ENCODE data around the gene RAD51B. TPM values are rescaled to one million over a fixed set of nuclear protein-coding genes. Genes with fewer than 3 reads are reported as not detected.

RAD51B gene
- polyA plus RNA-seq, 1 donor (not counting 4 experiments of a cell fraction or from before 2014, with no cell fraction given) = 13.3 TPM

DNA sequence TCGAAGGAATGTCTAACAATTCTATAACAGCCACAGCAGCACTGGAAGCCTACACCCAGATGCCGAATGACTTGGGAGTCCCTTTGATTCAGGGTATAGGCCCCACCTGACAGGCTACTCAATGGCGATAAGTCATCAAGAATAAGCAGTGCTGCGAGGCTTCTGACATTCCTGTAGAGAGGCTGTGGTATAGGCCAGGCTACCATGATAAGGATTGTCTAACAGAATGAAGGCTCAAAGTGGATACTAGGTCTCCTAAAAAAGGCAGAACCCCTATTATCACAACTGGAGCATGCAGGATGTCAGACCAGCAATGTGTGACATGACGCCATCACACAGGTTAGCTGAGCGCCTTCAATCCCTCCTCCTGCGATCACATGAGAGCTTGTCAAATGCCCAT is 920.1 kb downstream of the RAD51B start:
- H3K27me3 ChIP-seq (ENCODE audit: control insufficient read depth, extremely low read depth, insufficient read depth, low read length) = no peaks in the 10 kb centered on the region
- no peak overlapping the region for H3K27ac ChIP-seq (ENCODE audit: control insufficient read depth, insufficient read depth, low read length)
- H3K79me2 ChIP-seq (ENCODE audit: control insufficient read depth, insufficient read depth, low read length) = no peaks in the 10 kb centered on the region
- no peaks in the 10 kb centered on the region for H3K36me3 ChIP-seq (ENCODE audit: control insufficient read depth in 2 of 2, extremely low read depth in 1 of 2, insufficient read depth in 2 of 2, low read length in 2 of 2)
- H3K9me1 ChIP-seq (ENCODE audit: control insufficient read depth, extremely low read depth, insufficient read depth, low read length) = no peaks in the 10 kb centered on the region
- H3K4me1 ChIP-seq (ENCODE audit: control insufficient read depth, extremely low read depth, insufficient read depth, low read length) = no peaks in the 10 kb centered on the region
- TF ChIP-seq CTCF (optimal IDR thresholded peaks at IDR 0.05 in 1 of 3, IDR thresholded peaks at IDR 0.05 in 1 of 3, conservative IDR thresholded peaks at IDR 0.05 in 1 of 3; ENCODE audit: extremely low read depth in 1 of 3, insufficient read depth in 2 of 3, low read length in 3 of 3) = no peak
- H3K9ac ChIP-seq (ENCODE audit: control insufficient read depth, extremely low read depth, insufficient read depth, low read length) = no peak overlapping the region
- H3K9me3 ChIP-seq (ENCODE audit: control insufficient read depth, low read depth, low read length) = peaks cover 2% of the 10 kb centered on the region
- no peak overlapping the region for H3K4me3 ChIP-seq (ENCODE audit: control insufficient read depth in 2 of 3, extremely low read depth in 1 of 3, insufficient read depth in 2 of 3, low read depth in 1 of 3, low read length in 3 of 3)
- FAIRE-seq (no peak), DNase-seq (ENCODE audit: low read depth, low spot score) (no peak)
- H4K20me1 ChIP-seq (ENCODE audit: control insufficient read depth, extremely low read depth, insufficient read depth, low read length) = no peaks in the 10 kb centered on the region
- no peak overlapping the region for H3K4me2 ChIP-seq (ENCODE audit: control insufficient read depth, extremely low read depth, insufficient read depth, low read depth, low read length)
- dilution Hi-C loops (cut with MboI; ENCODE audit: extremely low pct_ligation_motif_present, low sequenced_read_pairs) = no loop called here
- no peak overlapping the region for H2AFZ ChIP-seq (ENCODE audit: control insufficient read depth, low read length)

- Histone ChIP-seq H4K20me1 (ENCODE audit: control insufficient read depth, extremely low read depth, insufficient read depth, low read length) (no peaks in the 10 kb centered on the region), H3K4me3 (ENCODE audit: control insufficient read depth in 2 of 3, extremely low read depth in 1 of 3, insufficient read depth in 2 of 3, low read depth in 1 of 3, low read length in 3 of 3) (no peak overlapping the region), H3K27ac (ENCODE audit: control insufficient read depth, insufficient read depth, low read length) (no peak overlapping the region), H2AFZ (ENCODE audit: control insufficient read depth, low read length) (no peak overlapping the region), H3K4me2 (ENCODE audit: control insufficient read depth, extremely low read depth, insufficient read depth, low read depth, low read length) (no peak overlapping the region), H3K9me3 (ENCODE audit: control insufficient read depth, low read depth, low read length) (peaks cover 2% of the 10 kb centered on the region), H3K9ac (ENCODE audit: control insufficient read depth, extremely low read depth, insufficient read depth, low read length) (no peak overlapping the region), H3K79me2 (ENCODE audit: control insufficient read depth, insufficient read depth, low read length) (no peaks in the 10 kb centered on the region), H3K36me3 (ENCODE audit: control insufficient read depth in 2 of 2, extremely low read depth in 1 of 2, insufficient read depth in 2 of 2, low read length in 2 of 2) (no peaks in the 10 kb centered on the region), H3K9me1 (ENCODE audit: control insufficient read depth, extremely low read depth, insufficient read depth, low read length) (no peaks in the 10 kb centered on the region), H3K4me1 (ENCODE audit: control insufficient read depth, extremely low read depth, insufficient read depth, low read length) (no peaks in the 10 kb centered on the region), H3K27me3 (ENCODE audit: control insufficient read depth, extremely low read depth, insufficient read depth, low read length) (no peaks in the 10 kb centered on the region)
- dilution Hi-C loops (cut with MboI; ENCODE audit: extremely low pct_ligation_motif_present, low sequenced_read_pairs) = no loop called here
- DNase-seq (ENCODE audit: low read depth, low spot score) = no peak
- FAIRE-seq = no peak
- TF ChIP-seq EZH2 (IDR thresholded peaks at IDR 0.05; ENCODE audit: low read length) = no peak
- no peak for TF ChIP-seq CTCF (optimal IDR thresholded peaks at IDR 0.05 in 1 of 3, IDR thresholded peaks at IDR 0.05 in 1 of 3, conservative IDR thresholded peaks at IDR 0.05 in 1 of 3; ENCODE audit: extremely low read depth in 1 of 3, insufficient read depth in 2 of 3, low read length in 3 of 3)
Measured at GRCh38 chr14:68740788-68741476, 921.4 kb downstream of the RAD51B start.

All from keratinocyte (primary cell).